ENCODE data around the gene STIM1. TPM values are rescaled to one million over a fixed set of nuclear protein-coding genes. Genes with fewer than 3 reads are reported as not detected.

STIM1 gene
- total RNA-seq, 1 experiment from 2014 or later, result 93.6 TPM

DNA sequence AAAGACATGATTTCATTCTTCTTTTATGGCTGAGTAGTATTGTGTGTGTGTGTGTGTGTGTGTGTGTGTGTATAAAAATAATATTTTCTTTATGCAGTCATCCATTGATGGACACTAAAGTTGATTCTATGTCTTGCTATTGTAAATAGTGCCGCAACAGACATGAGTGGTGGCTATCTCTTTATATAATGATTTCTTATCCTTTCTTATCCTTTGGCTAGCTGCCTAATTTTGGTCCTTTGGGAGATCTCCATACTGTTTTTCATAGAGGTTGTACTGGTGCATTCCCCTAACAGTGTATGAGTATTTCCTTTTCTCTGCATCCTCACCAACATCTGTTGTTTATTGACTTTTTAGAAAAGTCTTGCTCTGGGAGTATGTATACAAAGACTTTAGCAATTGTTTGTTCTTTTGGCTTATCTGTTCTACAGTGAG, 107.0 kb downstream of the STIM1 start:
- H3K36me3 ChIP-seq (ENCODE audit: control insufficient read depth, insufficient read depth, low read length), result no peaks in the 10 kb centered on the region
- in situ Hi-C loops (cut with HindIII; ENCODE audit: low pct_unique_long_range_greater_than_20kb, low sequenced_read_pairs) (loop anchor here (10.0 kb wide), 1 partner anchor 58 kb away; no protein-coding TSS in a partner anchor), intact Hi-C loops (cut with micrococcal nuclease; ENCODE audit: unreplicated experiment) (no loop called here)
- TF ChIP-seq, protein P1, sequence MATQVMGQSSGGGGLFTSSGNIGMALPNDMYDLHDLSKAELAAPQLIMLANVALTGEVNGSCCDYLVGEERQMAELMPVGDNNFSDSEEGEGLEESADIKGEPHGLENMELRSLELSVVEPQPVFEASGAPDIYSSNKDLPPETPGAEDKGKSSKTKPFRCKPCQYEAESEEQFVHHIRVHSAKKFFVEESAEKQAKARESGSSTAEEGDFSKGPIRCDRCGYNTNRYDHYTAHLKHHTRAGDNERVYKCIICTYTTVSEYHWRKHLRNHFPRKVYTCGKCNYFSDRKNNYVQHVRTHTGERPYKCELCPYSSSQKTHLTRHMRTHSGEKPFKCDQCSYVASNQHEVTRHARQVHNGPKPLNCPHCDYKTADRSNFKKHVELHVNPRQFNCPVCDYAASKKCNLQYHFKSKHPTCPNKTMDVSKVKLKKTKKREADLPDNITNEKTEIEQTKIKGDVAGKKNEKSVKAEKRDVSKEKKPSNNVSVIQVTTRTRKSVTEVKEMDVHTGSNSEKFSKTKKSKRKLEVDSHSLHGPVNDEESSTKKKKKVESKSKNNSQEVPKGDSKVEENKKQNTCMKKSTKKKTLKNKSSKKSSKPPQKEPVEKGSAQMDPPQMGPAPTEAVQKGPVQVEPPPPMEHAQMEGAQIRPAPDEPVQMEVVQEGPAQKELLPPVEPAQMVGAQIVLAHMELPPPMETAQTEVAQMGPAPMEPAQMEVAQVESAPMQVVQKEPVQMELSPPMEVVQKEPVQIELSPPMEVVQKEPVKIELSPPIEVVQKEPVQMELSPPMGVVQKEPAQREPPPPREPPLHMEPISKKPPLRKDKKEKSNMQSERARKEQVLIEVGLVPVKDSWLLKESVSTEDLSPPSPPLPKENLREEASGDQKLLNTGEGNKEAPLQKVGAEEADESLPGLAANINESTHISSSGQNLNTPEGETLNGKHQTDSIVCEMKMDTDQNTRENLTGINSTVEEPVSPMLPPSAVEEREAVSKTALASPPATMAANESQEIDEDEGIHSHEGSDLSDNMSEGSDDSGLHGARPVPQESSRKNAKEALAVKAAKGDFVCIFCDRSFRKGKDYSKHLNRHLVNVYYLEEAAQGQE (IDR thresholded peaks at IDR 0.05; ENCODE audit: insufficient read depth in 1 of 2, low read depth in 2 of 2, low read length in 1 of 2), result no peak
- TF ChIP-seq POLR2AphosphoS5 (IDR thresholded peaks at IDR 0.05; ENCODE audit: low read depth, low read length) (no peak), TCF7L2 (IDR thresholded peaks at IDR 0.05; ENCODE audit: low read depth, low read length) (no peak), SIN3A (IDR thresholded peaks at IDR 0.05; ENCODE audit: borderline replicate concordance, insufficient read depth, low read depth, low read length) (no peak)
- TF ChIP-seq, protein P2, sequence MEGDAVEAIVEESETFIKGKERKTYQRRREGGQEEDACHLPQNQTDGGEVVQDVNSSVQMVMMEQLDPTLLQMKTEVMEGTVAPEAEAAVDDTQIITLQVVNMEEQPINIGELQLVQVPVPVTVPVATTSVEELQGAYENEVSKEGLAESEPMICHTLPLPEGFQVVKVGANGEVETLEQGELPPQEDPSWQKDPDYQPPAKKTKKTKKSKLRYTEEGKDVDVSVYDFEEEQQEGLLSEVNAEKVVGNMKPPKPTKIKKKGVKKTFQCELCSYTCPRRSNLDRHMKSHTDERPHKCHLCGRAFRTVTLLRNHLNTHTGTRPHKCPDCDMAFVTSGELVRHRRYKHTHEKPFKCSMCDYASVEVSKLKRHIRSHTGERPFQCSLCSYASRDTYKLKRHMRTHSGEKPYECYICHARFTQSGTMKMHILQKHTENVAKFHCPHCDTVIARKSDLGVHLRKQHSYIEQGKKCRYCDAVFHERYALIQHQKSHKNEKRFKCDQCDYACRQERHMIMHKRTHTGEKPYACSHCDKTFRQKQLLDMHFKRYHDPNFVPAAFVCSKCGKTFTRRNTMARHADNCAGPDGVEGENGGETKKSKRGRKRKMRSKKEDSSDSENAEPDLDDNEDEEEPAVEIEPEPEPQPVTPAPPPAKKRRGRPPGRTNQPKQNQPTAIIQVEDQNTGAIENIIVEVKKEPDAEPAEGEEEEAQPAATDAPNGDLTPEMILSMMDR (IDR thresholded peaks at IDR 0.05), result no peak
- ChIA-PET POLR2A (no interaction called here), CTCF (interaction anchor here (0.5 kb wide), 1 partner anchor 109 kb away, joined by 3 read pairs; no protein-coding TSS in a partner anchor)
- H3K27me3 ChIP-seq (ENCODE audit: control insufficient read depth, insufficient read depth, low read length), result no peaks in the 10 kb centered on the region
- BruUV-seq (replicated peaks), result no TSS peak
- H3K27ac ChIP-seq (ENCODE audit: low read length), result no peak overlapping the region
- no peaks in the 10 kb centered on the region for H3K9me3 ChIP-seq (ENCODE audit: control insufficient read depth, insufficient read depth, low read depth, low read length)
- ATAC-seq (no peak), DNase-seq (ENCODE audit: low read depth, low spot score) (no peak)
- no peak overlapping the region for H3K4me3 ChIP-seq (ENCODE audit: low read depth in 2 of 2, low read length in 2 of 2)
- no peaks in the 10 kb centered on the region for H3K4me1 ChIP-seq (ENCODE audit: control insufficient read depth, insufficient read depth, low read length)

DNA sequence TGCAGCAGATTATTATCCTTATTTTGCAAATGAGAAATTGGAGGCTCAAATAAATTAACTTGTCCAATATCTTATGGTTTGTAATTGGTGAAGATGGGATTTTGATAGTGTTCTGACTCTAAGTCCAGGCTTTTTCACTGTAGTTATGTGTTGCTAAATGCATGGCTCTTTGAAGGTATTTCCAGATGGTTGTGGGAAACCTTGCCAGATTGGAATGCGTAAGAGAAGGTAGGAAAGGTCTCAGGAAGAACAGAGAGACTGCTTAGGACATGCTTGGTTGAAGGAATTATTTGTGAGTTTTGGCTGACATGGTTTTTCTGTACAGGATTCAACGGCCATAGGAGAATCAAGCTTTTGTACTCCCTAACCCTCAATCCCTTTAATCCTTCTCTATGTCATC, 108.6 kb downstream of the STIM1 start:
- TF ChIP-seq SIN3A (IDR thresholded peaks at IDR 0.05; ENCODE audit: borderline replicate concordance, insufficient read depth, low read depth, low read length), result no peak
- no peak for TF ChIP-seq TCF7L2 (IDR thresholded peaks at IDR 0.05; ENCODE audit: low read depth, low read length)
- no peak for TF ChIP-seq POLR2AphosphoS5 (IDR thresholded peaks at IDR 0.05; ENCODE audit: low read depth, low read length)
- TF ChIP-seq, protein P1 (IDR thresholded peaks at IDR 0.05; ENCODE audit: insufficient read depth in 1 of 2, low read depth in 2 of 2, low read length in 1 of 2), result no peak
- no peak for DNase-seq (ENCODE audit: low read depth, low spot score)
- H3K36me3 ChIP-seq (ENCODE audit: control insufficient read depth, insufficient read depth, low read length), result no peaks in the 10 kb centered on the region
- no peak for ATAC-seq
- H3K4me1 ChIP-seq (ENCODE audit: control insufficient read depth, insufficient read depth, low read length), result no peaks in the 10 kb centered on the region
- no peak overlapping the region for H3K27ac ChIP-seq (ENCODE audit: low read length)
- no peaks in the 10 kb centered on the region for H3K27me3 ChIP-seq (ENCODE audit: control insufficient read depth, insufficient read depth, low read length)
- POLR2A ChIA-PET, result no interaction called here
- no TSS peak for BruUV-seq (replicated peaks)
- in situ Hi-C loops (cut with HindIII; ENCODE audit: low pct_unique_long_range_greater_than_20kb, low sequenced_read_pairs), result loop anchor here (10.0 kb wide), 1 partner anchor 59 kb away; no protein-coding TSS in a partner anchor
- H3K9me3 ChIP-seq (ENCODE audit: control insufficient read depth, insufficient read depth, low read depth, low read length), result no peaks in the 10 kb centered on the region
- intact Hi-C loops (cut with micrococcal nuclease; ENCODE audit: unreplicated experiment), result no loop called here
- CTCF ChIA-PET, result interaction anchor here (1.0 kb wide), 1 partner anchor 123 kb away, joined by 5 read pairs; the partner anchor contains the start of gene RHOG
- H3K4me3 ChIP-seq (ENCODE audit: low read depth in 2 of 2, low read length in 2 of 2), result no peak overlapping the region

All from Panc1 (cell line).